ENCODE data around the gene SLC38A8. TPM values are rescaled to one million over a fixed set of nuclear protein-coding genes. Genes with fewer than 3 reads are reported as not detected.

The SLC38A8 gene
- total and polyA plus RNA-seq, 11 donors, result 0.29 to 25.3 (median 0.87) TPM; not detected in 3

GRCh38 chr16:84020353-84020752 is 22.2 kb downstream of the SLC38A8 start:
- peak; percentile 56 to 83 (median 70) for ATAC-seq
- H3K4me1 ChIP-seq, result peaks cover 0 to 12% (median 0%) of the 10 kb centered on the region in 12 donors
- intact Hi-C loops (cut with DNase I), result no loop called here

GRCh38 chr16:84018710-84019109 is 23.9 kb downstream of the SLC38A8 start:
- WGBS, 4 donors, result 84 to 94% (median 89%) methylated on average over 4 of the region's 4 CpGs
- H3K36me3 ChIP-seq, result no peaks in the 10 kb centered on the region

More at GRCh38 chr16:84020353-84020752, 22.2 kb downstream of the SLC38A8 start:
- H3K4me3 ChIP-seq, result no peak overlapping the region
- peak overlapping the region in 1 of 12 donors; percentile 7 for H3K27ac ChIP-seq
- H3K27me3 ChIP-seq, result peaks cover 0 to 4% (median 0%) of the 10 kb centered on the region in 9 donors
- TF ChIP-seq CTCF (IDR thresholded peaks at IDR 0.05) (no peak), POLR2A (IDR thresholded peaks at IDR 0.05) (no peak)
- peak in 2 of 5 donors; percentile 28 to 65 for DNase-seq
- no peaks in the 10 kb centered on the region for H3K36me3 ChIP-seq
- WGBS, 4 donors, result 47 to 60% (median 59%) methylated on average over 9 of the region's 9 CpGs
- peaks cover 0 to 14% (median 5%) of the 10 kb centered on the region in 12 donors for H3K9me3 ChIP-seq

DNA sequence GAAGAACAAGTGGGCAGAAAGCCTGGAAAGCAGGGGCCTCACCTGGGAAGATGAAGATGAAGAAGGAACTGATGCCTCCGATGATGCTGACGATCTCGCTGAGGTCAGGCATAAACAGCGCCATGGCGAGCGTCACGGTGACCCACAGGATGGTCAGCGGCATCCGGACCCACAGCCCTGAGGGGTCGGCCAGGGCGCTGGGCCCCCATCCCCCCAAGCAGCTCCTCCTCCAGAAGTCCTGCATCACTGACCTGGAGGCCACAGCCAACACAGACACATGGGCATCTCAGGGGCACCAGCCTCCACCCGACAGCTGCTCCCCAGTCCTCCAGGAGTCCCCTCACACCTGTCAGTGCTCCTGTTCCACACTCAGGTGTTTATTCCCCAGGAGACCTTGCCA is 26.1 kb downstream of the SLC38A8 start:
- H3K27ac ChIP-seq, result no peak overlapping the region
- no peak overlapping the region for H3K4me3 ChIP-seq
- H3K36me3 ChIP-seq, result no peaks in the 10 kb centered on the region
- TF ChIP-seq POLR2A (IDR thresholded peaks at IDR 0.05) (no peak), CTCF (IDR thresholded peaks at IDR 0.05) (no peak)
- H3K27me3 ChIP-seq, result no peaks in the 10 kb centered on the region
- DNase-seq, result no peak
- ATAC-seq, result no peak
- WGBS, 4 donors, result 93 to 98% (median 95%) methylated on average over 9 to 12 of the region's 12 CpGs
- intact Hi-C loops (cut with DNase I), result no loop called here
- peaks cover 0 to 17% (median 0%) of the 10 kb centered on the region in 12 donors for H3K4me1 ChIP-seq
- peaks cover 0 to 8% (median 4%) of the 10 kb centered on the region in 12 donors for H3K9me3 ChIP-seq

More at GRCh38 chr16:84018710-84019109, 23.9 kb downstream of the SLC38A8 start:
- Histone ChIP-seq H3K9me3 (peaks cover 0 to 14% (median 5%) of the 10 kb centered on the region in 12 donors), H3K4me3 (no peak overlapping the region), H3K4me1 (peaks cover 0 to 17% (median 0%) of the 10 kb centered on the region in 12 donors), H3K27me3 (peaks cover 0 to 4% (median 0%) of the 10 kb centered on the region in 9 donors), H3K27ac (no peak overlapping the region)
- ATAC-seq, result no peak
- DNase-seq, result no peak
- intact Hi-C loops (cut with DNase I), result no loop called here
- TF ChIP-seq POLR2A (IDR thresholded peaks at IDR 0.05), result no peak
- no peak for TF ChIP-seq CTCF (IDR thresholded peaks at IDR 0.05)

- ATAC-seq, result no peak
- Histone ChIP-seq H3K9me3 (no peaks in the 10 kb centered on the region), H3K27me3 (no peaks in the 10 kb centered on the region), H3K4me3 (no peak overlapping the region), H3K27ac (no peak overlapping the region), H3K4me1 (peaks cover 0 to 13% (median 0%) of the 10 kb centered on the region in 12 donors), H3K36me3 (no peaks in the 10 kb centered on the region)
- intact Hi-C loops (cut with DNase I), result no loop called here
- 84 to 88% (median 86%) methylated on average over 12 of the region's 12 CpGs for WGBS, 4 donors
- TF ChIP-seq CTCF (IDR thresholded peaks at IDR 0.05) (no peak), POLR2A (IDR thresholded peaks at IDR 0.05) (no peak)
- no peak for DNase-seq
Observed at GRCh38 chr16:84015399-84015798, 27.2 kb downstream of the SLC38A8 start.
